ENCODE data around the gene COPG1. TPM values are rescaled to one million over a fixed set of nuclear protein-coding genes. Genes with fewer than 3 reads are reported as not detected.

COPG1 gene
- total and polyA plus RNA-seq, 4 donors = 49.8 to 177 (median 87.0) TPM

DNA sequence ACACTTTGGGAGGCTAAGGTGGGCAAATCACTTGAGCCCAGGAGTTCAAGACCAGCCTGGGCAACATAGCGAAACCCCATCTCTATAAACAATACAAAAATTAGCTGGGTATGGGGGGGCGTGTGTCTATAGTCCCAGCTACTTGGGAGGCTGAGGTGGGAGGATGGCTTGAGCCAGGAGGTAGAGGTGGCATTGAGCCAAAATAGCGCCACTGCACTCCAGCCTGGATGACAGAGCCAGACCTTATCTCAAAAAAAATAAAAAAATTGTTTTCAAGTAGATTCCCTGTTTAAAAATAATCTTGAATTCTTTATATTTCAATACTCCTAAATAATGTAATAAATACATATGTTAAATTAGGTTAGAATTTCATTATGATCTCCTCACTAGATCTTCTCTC lies 39.0 kb downstream of the COPG1 start:
- DNase-seq (ENCODE audit: low spot score) = no peak
- peaks cover 8 to 34% (median 26%) of the 10 kb centered on the region in 4 donors for H3K36me3 ChIP-seq (ENCODE audit: control insufficient read depth in 4 of 4, insufficient read depth in 3 of 4, low read depth in 1 of 4, low read length in 3 of 4)
- H3K27ac ChIP-seq (ENCODE audit: low read depth in 1 of 2, low read length in 2 of 2) = no peak overlapping the region
- no peaks in the 10 kb centered on the region for H3K27me3 ChIP-seq (ENCODE audit: control insufficient read depth in 4 of 4, insufficient read depth in 4 of 4, low read length in 3 of 4)
- no peak for TF ChIP-seq RAD21 (IDR thresholded peaks at IDR 0.05)
- TF ChIP-seq JUND (IDR thresholded peaks at IDR 0.05) = no peak
- TF ChIP-seq, protein P1, sequence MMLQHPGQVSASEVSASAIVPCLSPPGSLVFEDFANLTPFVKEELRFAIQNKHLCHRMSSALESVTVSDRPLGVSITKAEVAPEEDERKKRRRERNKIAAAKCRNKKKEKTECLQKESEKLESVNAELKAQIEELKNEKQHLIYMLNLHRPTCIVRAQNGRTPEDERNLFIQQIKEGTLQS (IDR thresholded peaks at IDR 0.05) = no peak
- TF ChIP-seq SP1 (IDR thresholded peaks at IDR 0.05) = no peak
- no peak for TF ChIP-seq YY1 (IDR thresholded peaks at IDR 0.05)
- 91% methylated on average over 3 of the region's 3 CpGs for WGBS
- H3K9ac ChIP-seq (ENCODE audit: low read depth in 1 of 2, low read length in 2 of 2) = no peak overlapping the region
- no peak overlapping the region for H3K4me3 ChIP-seq (ENCODE audit: low read depth in 1 of 3, low read length in 3 of 3)
- no peaks in the 10 kb centered on the region for H3K9me3 ChIP-seq (ENCODE audit: control insufficient read depth in 4 of 4, low read length in 3 of 4)
- H3K4me1 ChIP-seq (ENCODE audit: control insufficient read depth in 4 of 4, insufficient read depth in 4 of 4, low read length in 3 of 4) = peaks cover 0 to 8% (median 5%) of the 10 kb centered on the region in 4 donors

DNA sequence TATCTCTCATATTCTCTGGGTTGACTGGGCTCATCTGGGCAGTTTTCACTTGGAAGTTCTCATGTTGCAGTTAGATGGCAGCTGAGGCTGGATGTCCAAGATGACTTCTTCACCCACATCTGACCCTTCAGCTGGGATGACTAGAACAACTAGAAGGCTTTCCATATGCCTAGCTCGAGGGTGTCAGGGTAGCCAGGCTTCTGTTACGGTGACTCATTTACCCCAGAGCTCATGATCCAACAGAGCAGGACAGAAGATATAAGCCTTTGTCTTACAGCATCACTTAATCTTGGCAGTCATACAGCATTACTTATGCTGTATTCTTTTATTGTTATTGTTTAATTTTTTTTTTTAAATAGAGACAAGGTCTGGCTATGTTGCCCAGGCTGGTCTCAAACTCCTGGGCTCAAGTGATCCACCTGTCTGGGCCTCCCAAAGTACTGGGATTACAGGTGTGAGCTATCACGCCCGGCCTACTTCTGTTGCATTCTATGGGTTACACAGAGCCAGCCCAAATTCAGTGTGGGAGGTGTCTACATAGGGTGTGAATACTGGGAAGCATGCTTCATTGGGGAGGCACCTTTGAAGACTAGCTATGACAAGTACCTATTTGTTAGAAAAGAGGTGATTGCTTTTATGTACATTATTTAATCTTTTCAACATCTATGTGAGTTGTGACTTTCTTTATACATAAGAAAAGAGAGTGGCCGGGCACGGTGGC lies 40.0 kb downstream of the COPG1 start:
- Histone ChIP-seq H3K9ac (ENCODE audit: low read depth in 1 of 2, low read length in 2 of 2) (no peak overlapping the region), H3K4me3 (ENCODE audit: low read depth in 1 of 3, low read length in 3 of 3) (no peak overlapping the region), H3K4me1 (ENCODE audit: control insufficient read depth in 4 of 4, insufficient read depth in 4 of 4, low read length in 3 of 4) (peaks cover 0 to 4% (median under 1%) of the 10 kb centered on the region in 4 donors), H3K9me3 (ENCODE audit: control insufficient read depth in 4 of 4, low read length in 3 of 4) (no peaks in the 10 kb centered on the region), H3K36me3 (ENCODE audit: control insufficient read depth in 4 of 4, insufficient read depth in 3 of 4, low read depth in 1 of 4, low read length in 3 of 4) (peaks cover 8 to 35% (median 26%) of the 10 kb centered on the region in 4 donors), H3K27ac (ENCODE audit: low read depth in 1 of 2, low read length in 2 of 2) (no peak overlapping the region), H3K27me3 (ENCODE audit: control insufficient read depth in 4 of 4, insufficient read depth in 4 of 4, low read length in 3 of 4) (no peaks in the 10 kb centered on the region)
- TF ChIP-seq, protein P2, sequence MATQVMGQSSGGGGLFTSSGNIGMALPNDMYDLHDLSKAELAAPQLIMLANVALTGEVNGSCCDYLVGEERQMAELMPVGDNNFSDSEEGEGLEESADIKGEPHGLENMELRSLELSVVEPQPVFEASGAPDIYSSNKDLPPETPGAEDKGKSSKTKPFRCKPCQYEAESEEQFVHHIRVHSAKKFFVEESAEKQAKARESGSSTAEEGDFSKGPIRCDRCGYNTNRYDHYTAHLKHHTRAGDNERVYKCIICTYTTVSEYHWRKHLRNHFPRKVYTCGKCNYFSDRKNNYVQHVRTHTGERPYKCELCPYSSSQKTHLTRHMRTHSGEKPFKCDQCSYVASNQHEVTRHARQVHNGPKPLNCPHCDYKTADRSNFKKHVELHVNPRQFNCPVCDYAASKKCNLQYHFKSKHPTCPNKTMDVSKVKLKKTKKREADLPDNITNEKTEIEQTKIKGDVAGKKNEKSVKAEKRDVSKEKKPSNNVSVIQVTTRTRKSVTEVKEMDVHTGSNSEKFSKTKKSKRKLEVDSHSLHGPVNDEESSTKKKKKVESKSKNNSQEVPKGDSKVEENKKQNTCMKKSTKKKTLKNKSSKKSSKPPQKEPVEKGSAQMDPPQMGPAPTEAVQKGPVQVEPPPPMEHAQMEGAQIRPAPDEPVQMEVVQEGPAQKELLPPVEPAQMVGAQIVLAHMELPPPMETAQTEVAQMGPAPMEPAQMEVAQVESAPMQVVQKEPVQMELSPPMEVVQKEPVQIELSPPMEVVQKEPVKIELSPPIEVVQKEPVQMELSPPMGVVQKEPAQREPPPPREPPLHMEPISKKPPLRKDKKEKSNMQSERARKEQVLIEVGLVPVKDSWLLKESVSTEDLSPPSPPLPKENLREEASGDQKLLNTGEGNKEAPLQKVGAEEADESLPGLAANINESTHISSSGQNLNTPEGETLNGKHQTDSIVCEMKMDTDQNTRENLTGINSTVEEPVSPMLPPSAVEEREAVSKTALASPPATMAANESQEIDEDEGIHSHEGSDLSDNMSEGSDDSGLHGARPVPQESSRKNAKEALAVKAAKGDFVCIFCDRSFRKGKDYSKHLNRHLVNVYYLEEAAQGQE (IDR thresholded peaks at IDR 0.05) = no peak
- TF ChIP-seq HNF4G (IDR thresholded peaks at IDR 0.05) (no peak), NR2F2 (IDR thresholded peaks at IDR 0.05) (no peak), RAD21 (IDR thresholded peaks at IDR 0.05) (no peak), FOXA1 (IDR thresholded peaks at IDR 0.05) (no peak), ZBTB33 (IDR thresholded peaks at IDR 0.05) (no peak), HNF4A (conservative IDR thresholded peaks at IDR 0.05) (no peak), YY1 (IDR thresholded peaks at IDR 0.05) (no peak), CTCF (IDR thresholded peaks at IDR 0.05; ENCODE audit: low read depth, low read length, missing input control) (no peak), TAF1 (conservative IDR thresholded peaks at IDR 0.05) (no peak), RXRA (IDR thresholded peaks at IDR 0.05) (no peak), GABPA (IDR thresholded peaks at IDR 0.05 in 1 of 2, conservative IDR thresholded peaks at IDR 0.05 in 1 of 2) (no peak), EGR1 (IDR thresholded peaks at IDR 0.05; ENCODE audit: low read depth in 2 of 2) (no peak), FOXA2 (IDR thresholded peaks at IDR 0.05) (no peak), SP1 (IDR thresholded peaks at IDR 0.05) (no peak), JUND (IDR thresholded peaks at IDR 0.05) (no peak)
- TF ChIP-seq, protein P3, sequence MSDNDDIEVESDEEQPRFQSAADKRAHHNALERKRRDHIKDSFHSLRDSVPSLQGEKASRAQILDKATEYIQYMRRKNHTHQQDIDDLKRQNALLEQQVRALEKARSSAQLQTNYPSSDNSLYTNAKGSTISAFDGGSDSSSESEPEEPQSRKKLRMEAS (IDR thresholded peaks at IDR 0.05) = no peak
- TF ChIP-seq, protein P1 (IDR thresholded peaks at IDR 0.05) = no peak
- DNase-seq (ENCODE audit: low spot score) = no peak
- 89% methylated on average over 6 of the region's 6 CpGs for WGBS
